ENCODE data around the gene ADD1.
A peak's percentile ranks its signal among the peaks of the same experiment; 100 is the strongest.

ADD1 gene

GRCh38 chr4:2962614-2963174, 119.0 kb downstream of the ADD1 start:
- TF ChIP-seq, protein P1, sequence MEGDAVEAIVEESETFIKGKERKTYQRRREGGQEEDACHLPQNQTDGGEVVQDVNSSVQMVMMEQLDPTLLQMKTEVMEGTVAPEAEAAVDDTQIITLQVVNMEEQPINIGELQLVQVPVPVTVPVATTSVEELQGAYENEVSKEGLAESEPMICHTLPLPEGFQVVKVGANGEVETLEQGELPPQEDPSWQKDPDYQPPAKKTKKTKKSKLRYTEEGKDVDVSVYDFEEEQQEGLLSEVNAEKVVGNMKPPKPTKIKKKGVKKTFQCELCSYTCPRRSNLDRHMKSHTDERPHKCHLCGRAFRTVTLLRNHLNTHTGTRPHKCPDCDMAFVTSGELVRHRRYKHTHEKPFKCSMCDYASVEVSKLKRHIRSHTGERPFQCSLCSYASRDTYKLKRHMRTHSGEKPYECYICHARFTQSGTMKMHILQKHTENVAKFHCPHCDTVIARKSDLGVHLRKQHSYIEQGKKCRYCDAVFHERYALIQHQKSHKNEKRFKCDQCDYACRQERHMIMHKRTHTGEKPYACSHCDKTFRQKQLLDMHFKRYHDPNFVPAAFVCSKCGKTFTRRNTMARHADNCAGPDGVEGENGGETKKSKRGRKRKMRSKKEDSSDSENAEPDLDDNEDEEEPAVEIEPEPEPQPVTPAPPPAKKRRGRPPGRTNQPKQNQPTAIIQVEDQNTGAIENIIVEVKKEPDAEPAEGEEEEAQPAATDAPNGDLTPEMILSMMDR (IDR thresholded peaks at IDR 0.05; ENCODE audit: control extremely low read depth, extremely low read depth, low read depth, missing control alignments) = no peak
- CTCF ChIA-PET = interaction anchor here (0.7 to 8.1 kb wide), 13 partner anchors 9 to 544 kb away, joined by 3 to 84 read pairs (median 5); partner anchors contain the start of gene CFAP99
- no peak for DNase-seq (ENCODE audit: extremely low spot score)
- POLR2A ChIA-PET = interaction anchor here (0.6 to 1.8 kb wide), 5 partner anchors 9 to 203 kb away, joined by 3 to 10 read pairs (median 5); no protein-coding TSS in a partner anchor

- DNase-seq (ENCODE audit: extremely low spot score) = peak; percentile 98
- ChIA-PET CTCF (interaction anchor here (0.9 to 8.1 kb wide), 18 partner anchors 8 to 544 kb away, joined by 3 to 84 read pairs (median 4); partner anchors contain the start of gene CFAP99), POLR2A (interaction anchor here (0.7 to 1.8 kb wide), 7 partner anchors 10 to 422 kb away, joined by 3 to 6 read pairs (median 4); no protein-coding TSS in a partner anchor)
- TF ChIP-seq, protein P1 (IDR thresholded peaks at IDR 0.05; ENCODE audit: control extremely low read depth, extremely low read depth, low read depth, missing control alignments) = peak; percentile 12
Observed at GRCh38 chr4:2963175-2963965, 119.7 kb downstream of the ADD1 start, which contains the start of the genes GRK4 and NOP14. Gene GRK4 (plus strand): TSS chr4:2963571. CDS start chr4:2964071, 500 bp downstream. Gene NOP14 (minus strand): TSS chr4:2963406. CDS start chr4:2963319, 87 bp downstream.

GRCh38 chr4:2963966-2964471, 120.4 kb downstream of the ADD1 start:
- ChIA-PET POLR2A (interaction anchor here (0.9 to 1.8 kb wide), 6 partner anchors 10 to 422 kb away, joined by 3 to 6 read pairs (median 4); no protein-coding TSS in a partner anchor), CTCF (interaction anchor here (0.9 to 8.1 kb wide), 16 partner anchors 8 to 545 kb away, joined by 3 to 84 read pairs (median 4); partner anchors contain the start of gene CFAP99)
- no peak for DNase-seq (ENCODE audit: extremely low spot score)
- TF ChIP-seq, protein P1 (IDR thresholded peaks at IDR 0.05; ENCODE audit: control extremely low read depth, extremely low read depth, low read depth, missing control alignments) = no peak

GRCh38 chr4:2964706-2965258, 121.1 kb downstream of the ADD1 start:
- CTCF ChIA-PET = interaction anchor here (1.3 to 8.1 kb wide), 4 partner anchors 9 to 50 kb away, joined by 3 to 84 read pairs (median 14); no protein-coding TSS in a partner anchor
- POLR2A ChIA-PET = interaction anchor here (0.5 kb wide), 1 partner anchor 115 kb away, joined by 6 read pairs; no protein-coding TSS in a partner anchor
- TF ChIP-seq, protein P1 (IDR thresholded peaks at IDR 0.05; ENCODE audit: control extremely low read depth, extremely low read depth, low read depth, missing control alignments) = no peak
- no peak for DNase-seq (ENCODE audit: extremely low spot score)

- ChIA-PET POLR2A (interaction anchor here (0.5 kb wide), 1 partner anchor 114 kb away, joined by 6 read pairs; no protein-coding TSS in a partner anchor), CTCF (interaction anchor here (1.4 to 8.1 kb wide), 5 partner anchors 9 to 73 kb away, joined by 3 to 84 read pairs (median 4); no protein-coding TSS in a partner anchor)
- DNase-seq (ENCODE audit: extremely low spot score) = no peak
- TF ChIP-seq, protein P1 (IDR thresholded peaks at IDR 0.05; ENCODE audit: control extremely low read depth, extremely low read depth, low read depth, missing control alignments) = no peak
Observed at GRCh38 chr4:2965262-2965661, 121.6 kb downstream of the ADD1 start.

All from GM10248 (cell line).